ENCODE data around the gene C1orf50. TPM values are rescaled to one million over a fixed set of nuclear protein-coding genes. Genes with fewer than 3 reads are reported as not detected.

The C1orf50 gene
- total and polyA plus RNA-seq, 2 of the 4 experiments (the other 2 are of a cell fraction) = 2.0 to 6.0 TPM

DNA sequence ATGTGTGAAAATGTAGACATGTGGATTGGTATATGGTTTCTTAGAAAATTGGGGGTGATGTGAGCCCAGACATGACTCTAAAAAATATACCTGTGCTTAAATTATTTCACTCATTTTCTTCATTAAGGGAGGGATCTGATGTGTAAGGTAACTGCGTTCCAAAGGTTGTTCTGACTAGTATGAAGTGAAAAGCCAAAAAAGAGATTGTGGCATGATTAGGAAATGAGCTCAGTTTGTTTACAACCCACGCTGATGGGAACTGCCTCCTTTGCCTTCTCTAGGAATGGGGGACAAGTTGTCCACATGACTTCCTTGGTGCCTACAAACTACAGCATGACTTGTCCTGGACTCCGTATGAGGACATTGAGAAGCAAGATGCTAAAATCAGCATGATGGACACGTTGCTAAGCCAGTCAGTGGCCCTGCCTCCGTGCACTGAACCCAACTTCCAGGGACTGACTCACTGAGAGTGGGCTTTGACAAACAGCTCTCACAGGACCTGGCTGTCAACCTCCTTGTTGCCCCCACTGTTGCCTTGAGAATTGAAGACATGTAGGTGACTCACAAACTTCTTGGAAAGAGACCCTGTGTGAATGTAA is 8.0 kb downstream of the C1orf50 start:
- Histone ChIP-seq H3K23ac (ENCODE audit: low read depth, low read length) (no peak overlapping the region), H3K4me3 (ENCODE audit: insufficient read depth, low read depth, low read length) (no peak overlapping the region), H3K27me3 (ENCODE audit: control insufficient read depth, insufficient read depth, low read length) (no peaks in the 10 kb centered on the region), H2AK5ac (ENCODE audit: low read depth, low read length) (no peak overlapping the region), H2AFZ (replicated peaks; ENCODE audit: low read length, poor library complexity) (no peak overlapping the region), H3K4me1 (ENCODE audit: control insufficient read depth, insufficient read depth, low read length) (no peaks in the 10 kb centered on the region), H4K91ac (ENCODE audit: insufficient read depth, low read depth, low read length) (no peak overlapping the region), H3K56ac (ENCODE audit: extremely low read depth, insufficient read depth, low read length) (no peak overlapping the region), H2BK5ac (ENCODE audit: low read depth, low read length, poor library complexity, severe bottlenecking) (no peak overlapping the region), H4K5ac (ENCODE audit: low read depth, low read length) (no peak overlapping the region), H3K9ac (ENCODE audit: low read depth, low read length) (no peak overlapping the region), H2BK20ac (ENCODE audit: low read depth, low read length) (no peak overlapping the region), H2BK120ac (ENCODE audit: low read depth, low read length) (no peak overlapping the region), H3K4me2 (ENCODE audit: low read depth, low read length) (no peak overlapping the region), H3K14ac (replicated peaks; ENCODE audit: low read depth, low read length) (no peak overlapping the region), H3K36me3 (ENCODE audit: control insufficient read depth, insufficient read depth, low read length) (peaks cover 20% of the 10 kb centered on the region), H3K18ac (ENCODE audit: low read depth, low read length) (no peak overlapping the region), H3K4ac (ENCODE audit: low read depth, low read length) (no peak overlapping the region), H4K20me1 (ENCODE audit: insufficient read depth, low read length) (no peaks in the 10 kb centered on the region; the same call in 1 of the 2 replicates), H4K8ac (ENCODE audit: low read depth in 2 of 2, low read length in 2 of 2) (no peak overlapping the region), H3K9me3 (ENCODE audit: control insufficient read depth, insufficient read depth, low read length) (no peaks in the 10 kb centered on the region), H3K79me1 (ENCODE audit: low read depth in 1 of 2, low read length in 2 of 2) (peaks cover 20 to 41% of the 10 kb centered on the region in 2 experiments), H2BK15ac (ENCODE audit: low read depth, low read length) (no peak overlapping the region), H3K27ac (ENCODE audit: insufficient read depth, low read length) (no peak overlapping the region), H2AK9ac (replicated peaks; ENCODE audit: low read depth, low read length, poor library complexity) (no peak overlapping the region), H3K9me1 (ENCODE audit: insufficient read depth, low read length) (peaks cover 7% of the 10 kb centered on the region; the same call in 1 of the 2 replicates)
- intact Hi-C loops (cut with micrococcal nuclease) = no loop called here
- ATAC-seq (ENCODE audit: low read depth) = no peak
- dilution Hi-C loops (cut with HindIII; ENCODE audit: low sequenced_read_pairs, unreplicated experiment) = no loop called here
- WGBS, 2 experiments (ENCODE audit: extremely low coverage in 2 of 2, insufficient read length in 1 of 2) = 86% methylated on average over 4 of the region's 5 CpGs; no CpG with 5 or more reads in 1 of the 2 experiments
- TF ChIP-seq NFE2L2 (IDR thresholded peaks at IDR 0.05; ENCODE audit: low read depth, low read length) = no peak
- no peak for TF ChIP-seq MXI1 (IDR thresholded peaks at IDR 0.05; ENCODE audit: borderline replicate concordance, low read depth, low read length)
- no peak for TF ChIP-seq RAD21 (IDR thresholded peaks at IDR 0.05; ENCODE audit: low read length)
- no peak for TF ChIP-seq CHD1 (IDR thresholded peaks at IDR 0.05; ENCODE audit: low read depth, low read length)
- TF ChIP-seq, protein P1, sequence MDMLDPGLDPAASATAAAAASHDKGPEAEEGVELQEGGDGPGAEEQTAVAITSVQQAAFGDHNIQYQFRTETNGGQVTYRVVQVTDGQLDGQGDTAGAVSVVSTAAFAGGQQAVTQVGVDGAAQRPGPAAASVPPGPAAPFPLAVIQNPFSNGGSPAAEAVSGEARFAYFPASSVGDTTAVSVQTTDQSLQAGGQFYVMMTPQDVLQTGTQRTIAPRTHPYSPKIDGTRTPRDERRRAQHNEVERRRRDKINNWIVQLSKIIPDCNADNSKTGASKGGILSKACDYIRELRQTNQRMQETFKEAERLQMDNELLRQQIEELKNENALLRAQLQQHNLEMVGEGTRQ (IDR thresholded peaks at IDR 0.05; ENCODE audit: low read depth, low read length) = no peak
- TF ChIP-seq MAFK (IDR thresholded peaks at IDR 0.05; ENCODE audit: low read depth, low read length) = no peak
- in situ Hi-C loops (cut with MboI; ENCODE audit: low sequenced_read_pairs) = loop anchor here (5.0 kb wide), 1 partner anchor 297 kb away; no protein-coding TSS in a partner anchor
- no TSS peak for BruUV-seq (replicated peaks)
- ChIA-PET CTCF (no interaction called here), POLR2A (ENCODE audit: unreplicated experiment) (no interaction called here)
- DNase-seq = peak; percentile 6
